ENCODE data around the gene ENTPD8. TPM values are rescaled to one million over a fixed set of nuclear protein-coding genes. Genes with fewer than 3 reads are reported as not detected.

Gene ENTPD8
- total and polyA plus RNA-seq, 4 donors = 0.08 to 0.45 (median 0.21) TPM

DNA sequence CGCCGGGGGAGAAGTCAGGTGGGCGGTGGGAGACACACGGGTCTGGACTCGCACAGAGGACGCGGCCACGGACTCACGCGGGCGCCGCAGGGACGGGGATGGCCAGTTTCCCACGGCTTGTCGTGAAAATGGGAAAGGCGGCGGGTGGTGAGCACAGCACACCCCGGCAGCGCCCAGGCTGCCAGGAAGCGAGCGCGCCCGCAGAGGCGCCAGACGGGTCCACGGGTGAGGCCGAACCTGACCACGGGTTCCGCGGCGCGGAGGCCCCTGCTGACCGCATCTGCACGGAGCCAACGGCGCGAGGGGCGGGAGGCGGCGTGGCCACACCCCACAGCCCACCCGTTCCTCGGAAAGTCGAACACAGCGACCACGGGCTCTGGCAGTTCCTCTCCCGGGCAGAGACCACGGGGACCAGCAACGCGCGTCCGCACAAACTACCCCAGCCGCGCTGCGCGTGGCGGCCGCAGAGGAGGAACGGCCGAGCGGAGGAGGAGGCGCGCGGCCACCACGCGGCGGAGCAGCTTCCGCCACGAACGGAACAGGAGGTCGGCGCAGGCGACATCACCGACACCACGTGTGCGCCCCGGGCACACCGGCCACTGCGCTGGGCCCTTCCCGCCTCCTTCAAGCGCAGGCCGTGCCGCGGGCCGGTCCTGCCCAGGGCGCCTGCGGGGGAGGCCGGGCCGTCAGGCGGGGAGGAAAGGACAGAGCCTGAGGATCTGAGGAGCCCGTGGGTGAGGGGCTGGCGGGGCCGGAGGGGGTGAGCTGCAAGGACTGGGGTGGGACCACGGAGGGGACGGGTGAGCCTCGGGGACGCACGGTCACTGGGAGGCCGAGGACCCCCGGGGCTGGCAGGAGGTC is 23.8 kb downstream of the ENTPD8 start:
- peak in 1 of 3 donors; percentile 22 for DNase-seq
- Histone ChIP-seq H3K36me3 (ENCODE audit: control insufficient read depth in 4 of 4, insufficient read depth in 4 of 4, low read length in 4 of 4) (peaks cover 0 to 3% (median 0%) of the 10 kb centered on the region in 4 donors), H3K27ac (ENCODE audit: low read depth in 1 of 2, low read length in 1 of 2) (peak overlapping the region in 1 of 2 donors; percentile 15), H3K9ac (ENCODE audit: insufficient read depth in 1 of 2, low read length in 2 of 2) (no peak overlapping the region), H3K9me3 (ENCODE audit: control insufficient read depth in 4 of 4, insufficient read depth in 3 of 4, low read length in 3 of 4) (no peaks in the 10 kb centered on the region), H3K4me3 (peak overlapping the region; percentile 6), H3K27me3 (ENCODE audit: control insufficient read depth in 3 of 3, insufficient read depth in 3 of 3, low read length in 2 of 3) (no peaks in the 10 kb centered on the region), H3K4me1 (ENCODE audit: control insufficient read depth in 5 of 5, insufficient read depth in 5 of 5, low read length in 5 of 5) (peaks cover 0 to 12% (median 3%) of the 10 kb centered on the region in 5 donors)
- no peak for ATAC-seq (ENCODE audit: insufficient read depth, low FRiP score)
- TF ChIP-seq, protein P1, sequence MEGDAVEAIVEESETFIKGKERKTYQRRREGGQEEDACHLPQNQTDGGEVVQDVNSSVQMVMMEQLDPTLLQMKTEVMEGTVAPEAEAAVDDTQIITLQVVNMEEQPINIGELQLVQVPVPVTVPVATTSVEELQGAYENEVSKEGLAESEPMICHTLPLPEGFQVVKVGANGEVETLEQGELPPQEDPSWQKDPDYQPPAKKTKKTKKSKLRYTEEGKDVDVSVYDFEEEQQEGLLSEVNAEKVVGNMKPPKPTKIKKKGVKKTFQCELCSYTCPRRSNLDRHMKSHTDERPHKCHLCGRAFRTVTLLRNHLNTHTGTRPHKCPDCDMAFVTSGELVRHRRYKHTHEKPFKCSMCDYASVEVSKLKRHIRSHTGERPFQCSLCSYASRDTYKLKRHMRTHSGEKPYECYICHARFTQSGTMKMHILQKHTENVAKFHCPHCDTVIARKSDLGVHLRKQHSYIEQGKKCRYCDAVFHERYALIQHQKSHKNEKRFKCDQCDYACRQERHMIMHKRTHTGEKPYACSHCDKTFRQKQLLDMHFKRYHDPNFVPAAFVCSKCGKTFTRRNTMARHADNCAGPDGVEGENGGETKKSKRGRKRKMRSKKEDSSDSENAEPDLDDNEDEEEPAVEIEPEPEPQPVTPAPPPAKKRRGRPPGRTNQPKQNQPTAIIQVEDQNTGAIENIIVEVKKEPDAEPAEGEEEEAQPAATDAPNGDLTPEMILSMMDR (IDR thresholded peaks at IDR 0.05; ENCODE audit: control extremely low read depth, extremely low read depth) = no peak
- 80 to 92% methylated on average over 98 to 99 of the region's 99 CpGs for whole genome bisulfite sequencing, 2 donors

DNA sequence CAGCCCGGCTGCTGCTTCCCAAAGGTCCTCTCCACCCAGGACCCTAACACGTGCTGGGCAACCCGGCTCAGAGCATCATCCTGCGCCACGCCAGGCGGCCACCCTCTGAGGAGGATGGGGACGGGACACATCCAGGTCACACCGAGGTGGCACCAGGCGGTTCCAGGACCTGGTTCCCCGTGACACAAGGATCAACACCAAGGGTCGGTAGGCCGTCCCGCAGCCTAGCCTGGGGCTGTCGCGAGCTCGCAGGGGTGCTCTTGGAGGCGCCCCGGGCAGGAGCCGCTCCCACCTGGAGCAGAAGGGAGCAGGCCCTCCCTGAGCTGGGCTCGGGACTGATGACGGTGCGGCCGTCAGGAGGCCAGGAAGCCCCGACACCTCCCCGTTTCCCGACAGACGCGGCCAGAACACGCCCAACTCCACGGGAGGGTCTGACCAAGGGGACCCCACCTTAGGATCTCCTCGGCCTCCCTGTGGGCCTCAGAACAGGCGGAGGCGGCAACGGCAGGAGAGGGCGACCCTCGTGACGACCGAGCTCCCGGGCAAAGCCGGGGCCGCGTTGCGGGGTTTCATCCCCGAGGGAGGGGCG is 24.5 kb downstream of the ENTPD8 start:
- peak overlapping the region in 1 of 2 donors; percentile 32 for H3K27ac ChIP-seq (ENCODE audit: low read depth in 1 of 2, low read length in 1 of 2)
- ATAC-seq (ENCODE audit: insufficient read depth, low FRiP score) (no peak), DNase-seq (no peak)
- H3K27me3 ChIP-seq (ENCODE audit: control insufficient read depth in 3 of 3, insufficient read depth in 3 of 3, low read length in 2 of 3) = no peaks in the 10 kb centered on the region
- 88 to 95% methylated on average over 36 to 45 of the region's 45 CpGs for WGBS, 2 donors
- no peak overlapping the region for H3K4me3 ChIP-seq
- no peak overlapping the region for H3K9ac ChIP-seq (ENCODE audit: insufficient read depth in 1 of 2, low read length in 2 of 2)
- peaks cover 0 to 5% (median 3%) of the 10 kb centered on the region in 5 donors for H3K4me1 ChIP-seq (ENCODE audit: control insufficient read depth in 5 of 5, insufficient read depth in 5 of 5, low read length in 5 of 5)
- no peaks in the 10 kb centered on the region for H3K9me3 ChIP-seq (ENCODE audit: control insufficient read depth in 4 of 4, insufficient read depth in 3 of 4, low read length in 3 of 4)
- peaks cover 0 to 3% (median 0%) of the 10 kb centered on the region in 4 donors for H3K36me3 ChIP-seq (ENCODE audit: control insufficient read depth in 4 of 4, insufficient read depth in 4 of 4, low read length in 4 of 4)
- TF ChIP-seq, protein P1 (IDR thresholded peaks at IDR 0.05; ENCODE audit: control extremely low read depth, extremely low read depth) = no peak

DNA sequence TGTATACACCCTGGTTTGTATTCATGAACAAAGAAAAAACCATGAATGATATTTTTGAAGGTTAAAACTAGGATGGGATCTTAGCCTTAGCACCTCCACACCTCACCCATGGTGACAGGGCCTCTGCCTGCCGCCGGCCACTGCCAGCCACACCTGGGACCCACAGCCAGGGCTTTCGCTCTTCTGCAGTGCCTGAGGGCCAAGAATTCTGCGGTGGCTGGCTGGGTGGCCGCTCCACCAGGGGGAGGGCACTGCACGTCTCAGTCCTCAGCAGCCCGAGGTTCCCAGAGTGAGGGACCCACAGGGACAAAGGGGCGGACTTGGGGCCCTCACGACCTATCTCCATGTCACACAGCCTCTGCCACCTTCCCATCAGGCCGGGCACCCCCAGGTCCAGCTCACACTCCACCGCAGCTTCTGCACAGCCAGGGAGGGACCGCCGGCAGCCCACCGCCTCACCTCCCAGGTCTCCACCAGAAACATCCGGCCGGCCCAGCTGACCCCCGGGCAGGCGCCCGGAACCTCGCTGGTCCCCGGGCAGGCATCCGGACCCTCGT is 25.1 kb downstream of the ENTPD8 start:
- no peak for DNase-seq
- 97% methylated on average over 23 of the region's 23 CpGs for WGBS, 2 donors
- H3K4me1 ChIP-seq (ENCODE audit: control insufficient read depth in 5 of 5, insufficient read depth in 5 of 5, low read length in 5 of 5) = peaks cover 0 to 4% (median 0%) of the 10 kb centered on the region in 5 donors
- ATAC-seq (ENCODE audit: insufficient read depth, low FRiP score) = no peak
- no peak overlapping the region for H3K9ac ChIP-seq (ENCODE audit: insufficient read depth in 1 of 2, low read length in 2 of 2)
- TF ChIP-seq, protein P1 (IDR thresholded peaks at IDR 0.05; ENCODE audit: control extremely low read depth, extremely low read depth) = no peak
- no peaks in the 10 kb centered on the region for H3K9me3 ChIP-seq (ENCODE audit: control insufficient read depth in 4 of 4, insufficient read depth in 3 of 4, low read length in 3 of 4)
- peaks cover 0 to 3% (median 0%) of the 10 kb centered on the region in 4 donors for H3K36me3 ChIP-seq (ENCODE audit: control insufficient read depth in 4 of 4, insufficient read depth in 4 of 4, low read length in 4 of 4)
- H3K27me3 ChIP-seq (ENCODE audit: control insufficient read depth in 3 of 3, insufficient read depth in 3 of 3, low read length in 2 of 3) = no peaks in the 10 kb centered on the region
- H3K4me3 ChIP-seq = no peak overlapping the region
- H3K27ac ChIP-seq (ENCODE audit: low read depth in 1 of 2, low read length in 1 of 2) = peak overlapping the region in 1 of 2 donors; percentile 32

All from lung (tissue), 12 donors.